Measurements from ENCODE around the gene ATXN10. TPM values are rescaled to one million over a fixed set of nuclear protein-coding genes. Genes with fewer than 3 reads are reported as not detected.

The ATXN10 gene
- total and polyA plus RNA-seq, 2 of the 13 experiments (the other 11 are each of a cell fraction or from before 2014, with no cell fraction given): 60.1 to 194 TPM

GRCh38 chr22:45647532-45648225 lies 24.0 kb upstream of the ATXN10 start (continued):
- TF ChIP-seq, protein P1, sequence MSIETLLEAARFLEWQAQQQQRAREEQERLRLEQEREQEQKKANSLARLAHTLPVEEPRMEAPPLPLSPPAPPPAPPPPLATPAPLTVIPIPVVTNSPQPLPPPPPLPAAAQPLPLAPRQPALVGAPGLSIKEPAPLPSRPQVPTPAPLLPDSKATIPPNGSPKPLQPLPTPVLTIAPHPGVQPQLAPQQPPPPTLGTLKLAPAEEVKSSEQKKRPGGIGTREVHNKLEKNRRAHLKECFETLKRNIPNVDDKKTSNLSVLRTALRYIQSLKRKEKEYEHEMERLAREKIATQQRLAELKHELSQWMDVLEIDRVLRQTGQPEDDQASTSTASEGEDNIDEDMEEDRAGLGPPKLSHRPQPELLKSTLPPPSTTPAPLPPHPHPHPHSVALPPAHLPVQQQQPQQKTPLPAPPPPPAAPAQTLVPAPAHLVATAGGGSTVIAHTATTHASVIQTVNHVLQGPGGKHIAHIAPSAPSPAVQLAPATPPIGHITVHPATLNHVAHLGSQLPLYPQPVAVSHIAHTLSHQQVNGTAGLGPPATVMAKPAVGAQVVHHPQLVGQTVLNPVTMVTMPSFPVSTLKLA (IDR thresholded peaks at IDR 0.05): no peak
- no peak for TF ChIP-seq SKI (IDR thresholded peaks at IDR 0.05; ENCODE audit: partially characterized antibody)
- TF ChIP-seq ZNF75D (CRISPR knock-in tag; IDR thresholded peaks at IDR 0.05; ENCODE audit: borderline replicate concordance): no peak
- TF ChIP-seq HOXD1 (CRISPR knock-in tag; IDR thresholded peaks at IDR 0.05): no peak
- no peak for TF ChIP-seq ZNF883 (CRISPR knock-in tag; IDR thresholded peaks at IDR 0.05; ENCODE audit: not compliant biosample characterization)

DNA sequence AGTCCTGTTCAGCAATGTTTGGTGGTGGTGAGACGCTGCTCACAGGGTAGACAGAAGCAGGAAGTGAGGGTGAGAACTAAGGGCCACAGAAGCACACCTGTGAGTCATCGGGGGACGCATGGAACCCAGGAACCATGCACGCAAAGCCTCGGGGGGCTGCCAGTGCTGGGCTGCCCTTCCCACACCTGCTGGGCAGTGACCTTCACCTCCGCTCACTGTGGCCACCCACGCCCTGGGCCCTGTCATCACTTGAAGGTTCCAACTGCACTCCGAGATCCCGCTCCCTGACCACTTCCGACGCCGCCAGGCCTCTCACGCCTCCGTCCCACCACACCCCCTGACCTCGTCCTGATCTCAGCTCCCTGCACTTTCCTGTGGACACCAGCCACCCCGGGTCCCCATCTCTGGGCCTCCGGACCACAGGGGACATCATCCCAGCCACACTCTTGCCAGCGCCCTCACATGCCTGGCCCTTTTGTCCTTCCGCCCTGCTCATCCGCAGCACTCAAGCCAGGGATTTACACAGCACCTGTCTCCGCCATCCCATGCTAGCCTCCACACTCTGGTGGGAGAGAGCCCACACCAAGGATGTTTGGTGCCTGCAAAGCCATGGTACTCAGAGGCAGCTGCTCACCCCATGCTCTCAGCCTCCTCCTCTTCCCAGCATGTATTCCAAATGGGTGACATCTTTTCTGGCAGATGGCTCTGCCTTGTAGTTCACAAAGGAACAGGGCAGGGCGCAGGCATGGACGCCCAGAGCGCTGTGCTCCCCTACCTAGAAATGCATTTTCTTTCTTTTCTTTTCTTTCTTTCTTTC lies 23.1 kb upstream of the ATXN10 start:
- Histone ChIP-seq H3K4me1 (ENCODE audit: insufficient read depth, low read length) (peaks cover 70% of the 10 kb centered on the region), H3K27ac (ENCODE audit: extremely low read length, insufficient read depth, low read length) (no peak overlapping the region), H4K20me1 (ENCODE audit: insufficient read depth, low read length) (no peaks in the 10 kb centered on the region), H3K9me3 (ENCODE audit: low read length) (no peaks in the 10 kb centered on the region), H3K79me2 (ENCODE audit: insufficient read depth, low read length) (no peaks in the 10 kb centered on the region), H3K27me3 (ENCODE audit: control insufficient read depth in 1 of 2, insufficient read depth in 2 of 2, low read length in 2 of 2) (no peaks in the 10 kb centered on the region), H2AFZ (ENCODE audit: low read length) (no peak overlapping the region), H3K9ac (ENCODE audit: insufficient read depth, low read depth, low read length) (no peak overlapping the region), H3K36me3 (replicated peaks in 1 of 2; ENCODE audit: control insufficient read depth in 1 of 2, insufficient read depth in 2 of 2, low read length in 2 of 2) (no peaks in the 10 kb centered on the region), H3K4me3 (replicated peaks in 1 of 3; ENCODE audit: insufficient read depth in 1 of 3, low read depth in 2 of 3, low read length in 3 of 3) (no peak overlapping the region), H3K4me2 (ENCODE audit: low read depth, low read length) (no peak overlapping the region)
- CTCF ChIA-PET (ENCODE audit: low intra/inter-chr PET ratio, low total read pairs): no interaction called here
- intact Hi-C loops (cut with micrococcal nuclease; ENCODE audit: unreplicated experiment): loop anchor here (5.0 to 10.0 kb wide), 3 partner anchors 176 to 319 kb away; no protein-coding TSS in a partner anchor
- ATAC-seq: no peak
- DNase-seq (ENCODE audit: low spot score): no peak
- no TSS peak for BruUV-seq (replicated peaks)
- 80% methylated on average over 22 of the region's 24 CpGs for WGBS (ENCODE audit: low lambda C conversion rate)
- in situ Hi-C loops (cut with HindIII; ENCODE audit: extremely low pct_ligation_motif_present, low pct_unique_long_range_greater_than_20kb): loop anchor here (10.0 to 25.0 kb wide), 2 partner anchors 196 to 464 kb away; no protein-coding TSS in a partner anchor
- POLR2A ChIA-PET: no interaction called here
- no peak for FAIRE-seq
- TF ChIP-seq ZBTB33 (CRISPR knock-in tag; IDR thresholded peaks at IDR 0.05) (0 out of 2 replicates have a peak, but pooled peaks have one; percentile 8), ZNF672 (CRISPR knock-in tag; IDR thresholded peaks at IDR 0.05) (no peak), RFXAP (CRISPR knock-in tag; IDR thresholded peaks at IDR 0.05; ENCODE audit: borderline replicate concordance) (no peak), ZFP36 (IDR thresholded peaks at IDR 0.05; ENCODE audit: borderline replicate concordance, low read depth, low read length, partially characterized antibody) (no peak), BORCS8-MEF2B (CRISPR knock-in tag; IDR thresholded peaks at IDR 0.05) (no peak), RARG (CRISPR knock-in tag; IDR thresholded peaks at IDR 0.05; ENCODE audit: low read depth) (no peak)
- TF ChIP-seq, protein P2, sequence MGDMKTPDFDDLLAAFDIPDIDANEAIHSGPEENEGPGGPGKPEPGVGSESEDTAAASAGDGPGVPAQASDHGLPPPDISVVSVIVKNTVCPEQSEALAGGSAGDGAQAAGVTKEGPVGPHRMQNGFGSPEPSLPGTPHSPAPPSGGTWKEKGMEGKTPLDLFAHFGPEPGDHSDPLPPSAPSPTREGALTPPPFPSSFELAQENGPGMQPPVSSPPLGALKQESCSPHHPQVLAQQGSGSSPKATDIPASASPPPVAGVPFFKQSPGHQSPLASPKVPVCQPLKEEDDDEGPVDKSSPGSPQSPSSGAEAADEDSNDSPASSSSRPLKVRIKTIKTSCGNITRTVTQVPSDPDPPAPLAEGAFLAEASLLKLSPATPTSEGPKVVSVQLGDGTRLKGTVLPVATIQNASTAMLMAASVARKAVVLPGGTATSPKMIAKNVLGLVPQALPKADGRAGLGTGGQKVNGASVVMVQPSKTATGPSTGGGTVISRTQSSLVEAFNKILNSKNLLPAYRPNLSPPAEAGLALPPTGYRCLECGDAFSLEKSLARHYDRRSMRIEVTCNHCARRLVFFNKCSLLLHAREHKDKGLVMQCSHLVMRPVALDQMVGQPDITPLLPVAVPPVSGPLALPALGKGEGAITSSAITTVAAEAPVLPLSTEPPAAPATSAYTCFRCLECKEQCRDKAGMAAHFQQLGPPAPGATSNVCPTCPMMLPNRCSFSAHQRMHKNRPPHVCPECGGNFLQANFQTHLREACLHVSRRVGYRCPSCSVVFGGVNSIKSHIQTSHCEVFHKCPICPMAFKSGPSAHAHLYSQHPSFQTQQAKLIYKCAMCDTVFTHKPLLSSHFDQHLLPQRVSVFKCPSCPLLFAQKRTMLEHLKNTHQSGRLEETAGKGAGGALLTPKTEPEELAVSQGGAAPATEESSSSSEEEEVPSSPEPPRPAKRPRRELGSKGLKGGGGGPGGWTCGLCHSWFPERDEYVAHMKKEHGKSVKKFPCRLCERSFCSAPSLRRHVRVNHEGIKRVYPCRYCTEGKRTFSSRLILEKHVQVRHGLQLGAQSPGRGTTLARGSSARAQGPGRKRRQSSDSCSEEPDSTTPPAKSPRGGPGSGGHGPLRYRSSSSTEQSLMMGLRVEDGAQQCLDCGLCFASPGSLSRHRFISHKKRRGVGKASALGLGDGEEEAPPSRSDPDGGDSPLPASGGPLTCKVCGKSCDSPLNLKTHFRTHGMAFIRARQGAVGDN (CRISPR knock-in tag; IDR thresholded peaks at IDR 0.05): peak; percentile 16; the same call in 1 of the 2 replicates

All from HepG2 (cell line).